ENCODE data around the gene TNFRSF13B.
"Not testable (repeated sequence)": the region's sequence is repeated elsewhere in the genome, so short reads cannot be mapped to it uniquely, and the experiment has no call there.

DNA sequence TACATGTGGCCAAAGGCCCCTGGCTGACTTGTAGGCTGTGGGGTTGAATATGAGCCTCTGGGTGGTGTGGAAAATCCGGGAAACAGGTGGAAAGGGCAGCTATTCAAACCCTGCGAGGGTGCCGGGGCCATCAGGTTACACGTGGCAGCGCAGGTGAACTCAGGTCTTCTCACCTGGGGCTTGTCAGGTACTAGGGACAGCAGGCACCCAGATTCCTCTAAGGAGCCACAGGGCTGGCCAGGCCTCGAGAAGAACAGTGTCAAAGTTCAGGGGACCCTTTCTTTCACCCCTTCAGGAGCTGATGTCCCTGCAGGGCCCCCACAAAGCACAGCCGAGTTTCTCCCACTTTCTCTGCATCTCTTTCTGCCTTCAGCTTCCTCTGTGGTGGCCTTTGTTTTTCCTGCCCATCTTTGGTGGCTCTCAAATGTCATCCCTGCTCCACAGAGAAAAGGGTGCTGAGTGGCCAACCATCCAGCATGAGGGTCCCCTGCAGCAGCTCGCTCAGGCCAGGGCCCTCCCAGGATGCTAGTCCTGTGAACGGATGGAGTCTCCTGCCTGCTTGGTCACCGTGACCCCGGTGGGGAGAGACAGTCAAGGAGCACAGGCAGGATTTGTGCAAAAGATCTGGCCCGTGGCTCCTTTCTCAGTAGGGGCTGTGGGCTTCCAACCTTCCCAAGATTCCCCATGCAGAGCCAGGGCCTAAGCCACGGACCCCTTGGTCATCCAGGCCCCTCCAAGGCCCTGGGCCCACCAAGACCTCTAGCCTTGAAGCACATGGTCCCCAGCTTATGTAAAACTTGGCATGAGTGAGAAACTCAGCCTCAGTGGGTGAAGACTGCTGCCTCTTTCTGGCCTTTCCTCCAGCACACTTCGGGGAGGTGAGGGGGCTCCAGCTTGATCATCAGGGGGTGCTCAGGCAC, 42.2 kb upstream of the TNFRSF13B start:
- TF ChIP-seq, protein P1, sequence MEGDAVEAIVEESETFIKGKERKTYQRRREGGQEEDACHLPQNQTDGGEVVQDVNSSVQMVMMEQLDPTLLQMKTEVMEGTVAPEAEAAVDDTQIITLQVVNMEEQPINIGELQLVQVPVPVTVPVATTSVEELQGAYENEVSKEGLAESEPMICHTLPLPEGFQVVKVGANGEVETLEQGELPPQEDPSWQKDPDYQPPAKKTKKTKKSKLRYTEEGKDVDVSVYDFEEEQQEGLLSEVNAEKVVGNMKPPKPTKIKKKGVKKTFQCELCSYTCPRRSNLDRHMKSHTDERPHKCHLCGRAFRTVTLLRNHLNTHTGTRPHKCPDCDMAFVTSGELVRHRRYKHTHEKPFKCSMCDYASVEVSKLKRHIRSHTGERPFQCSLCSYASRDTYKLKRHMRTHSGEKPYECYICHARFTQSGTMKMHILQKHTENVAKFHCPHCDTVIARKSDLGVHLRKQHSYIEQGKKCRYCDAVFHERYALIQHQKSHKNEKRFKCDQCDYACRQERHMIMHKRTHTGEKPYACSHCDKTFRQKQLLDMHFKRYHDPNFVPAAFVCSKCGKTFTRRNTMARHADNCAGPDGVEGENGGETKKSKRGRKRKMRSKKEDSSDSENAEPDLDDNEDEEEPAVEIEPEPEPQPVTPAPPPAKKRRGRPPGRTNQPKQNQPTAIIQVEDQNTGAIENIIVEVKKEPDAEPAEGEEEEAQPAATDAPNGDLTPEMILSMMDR (IDR thresholded peaks at IDR 0.05), result not testable (repeated sequence)
- not testable (repeated sequence) for TF ChIP-seq POLR2AphosphoS5 (IDR thresholded peaks at IDR 0.05; ENCODE audit: low read depth, low read length); REST (IDR thresholded peaks at IDR 0.05; ENCODE audit: insufficient read depth in 1 of 2, low read depth in 2 of 2, low read length in 1 of 2); TCF7L2 (IDR thresholded peaks at IDR 0.05; ENCODE audit: low read depth, low read length); SIN3A (IDR thresholded peaks at IDR 0.05; ENCODE audit: borderline replicate concordance, insufficient read depth, low read depth, low read length)
